Gastroesophageal sphincter (tissue), 4 donors: ENCODE measurements around the gene TRIP11. TPM values are rescaled to one million over a fixed set of nuclear protein-coding genes. Genes with fewer than 3 reads are reported as not detected.

Experiments used
- ATAC-seq: fragments of 150-250 bp; one replicate; pipeline ENCODE4 v1.9.1; 2016; ENCODE audit warnings: mild to moderate bottlenecking, moderate library complexity
- H3K27ac ChIP-seq, 4 donors: fragments of 200-600 bp; sonication (generic) in 3 of 4; 1 replicate in 3 of 4; 2 replicates in 1 of 4; pipeline ENCODE4 v1.5.1; 2016 to 2019
- H3K27me3 ChIP-seq: fragments of 200-600 bp; sonication (generic); one replicate; pipeline ENCODE4 v1.5.1; 2019
- H3K36me3 ChIP-seq, 2 donors: fragments of 200-600 bp; sonication (generic); one replicate each; pipeline ENCODE4 v1.5.1; 2019; ENCODE audit warnings: control low read depth in 1 of 2
- H3K4me1 ChIP-seq, 3 donors: fragments of 200-600 bp; sonication (generic); 1 replicate in 2 of 3; 2 replicates in 1 of 3; pipeline ENCODE4 v1.5.1; 2016 to 2019; ENCODE audit warnings: control low read depth in 2 of 3
- H3K4me3 ChIP-seq, 2 donors: fragments of 200-600 bp; sonication (generic); one replicate each; pipeline ENCODE4 v1.5.1; 2019; ENCODE audit warnings: mild to moderate bottlenecking in 1 of 2, moderate library complexity in 1 of 2
- H3K9me3 ChIP-seq, 3 donors: fragments of 200-600 bp; sonication (generic); one replicate each; pipeline ENCODE4 v1.5.1; 2017 to 2019; ENCODE audit warnings: control low read depth in 2 of 3
- EP300 ChIP-seq: sonication (generic); formaldehyde crosslinking; IDR thresholded peaks from one replicate; pipeline ENCODE4 v1.6.1; 2017; ENCODE audit warnings: antibody characterized with exemption, mild to moderate bottlenecking
- POLR2A ChIP-seq, 2 donors: fragments of 450-650 bp; IDR thresholded peaks; one replicate each; pipeline ENCODE4 v1.6.1; 2017; ENCODE audit warnings: antibody characterized with exemption in 2 of 2, mild to moderate bottlenecking in 2 of 2, moderate library complexity in 1 of 2
- POLR2AphosphoS5 ChIP-seq: sonication (generic); formaldehyde crosslinking; IDR thresholded peaks from one replicate; pipeline ENCODE4 v1.6.1; 2017; ENCODE audit warnings: antibody characterized with exemption
- WGBS, 2 donors: methylation state at CpG; one replicate each; pipeline ENCODE4 v1.1.5; 2018; ENCODE audit warnings: low coverage in 1 of 2; 5-methylcytosine and 5-hydroxymethylcytosine counted together
- total RNA-seq, 4 donors: library from RNA; depleted of rRNA; stranded (reverse); fragments of >200 nt; gene quantifications; one replicate each; pipeline ENCODE4 v1.1.0, GENCODE V29; 2016
- TF ChIP-seq, protein P1 (sequence below), 4 experiments: fragments of 200-600 bp in 2 of 4; fragments of 450-650 bp in 2 of 4; sonication (generic) in 1 of 4; IDR thresholded peaks; one replicate each; pipeline ENCODE4 v1.5.1; 2017 to 2019; ENCODE audit warnings: antibody characterized with exemption in 4 of 4, mild to moderate bottlenecking in 2 of 4, moderate library complexity in 2 of 4

Gene TRIP11
- total RNA-seq, 4 donors from 2014 or later, result 39.3 to 51.6 (median 41.8) TPM

DNA sequence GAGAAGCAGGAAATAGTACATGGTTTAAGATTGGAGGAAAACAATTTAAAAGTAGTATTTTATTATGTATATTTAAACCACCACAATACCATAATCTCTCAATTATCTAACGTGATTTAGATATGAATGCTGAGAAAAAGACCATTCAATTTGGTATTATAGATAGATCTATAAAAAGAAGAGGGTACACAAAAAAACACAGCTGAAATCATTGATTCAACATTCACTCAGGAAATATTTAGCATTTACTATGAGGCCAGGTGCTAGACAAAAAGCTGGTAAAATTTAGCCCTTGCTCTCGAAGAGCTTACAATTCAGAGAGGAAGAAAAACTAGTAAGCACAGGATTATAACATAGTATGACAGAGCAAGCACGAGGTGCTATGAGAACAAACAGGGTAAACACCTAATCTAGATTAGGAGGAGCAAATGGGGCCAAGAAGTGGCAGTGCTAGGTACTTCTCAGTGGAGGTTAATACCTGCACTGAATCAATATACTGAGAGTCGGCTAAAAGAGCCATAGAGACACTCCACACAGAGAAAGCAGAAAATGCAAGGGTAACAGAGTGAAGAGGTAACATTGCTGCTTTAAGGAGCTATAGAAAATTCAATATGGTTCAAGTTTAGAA is 27.6 kb downstream of the TRIP11 start:
- 68 to 82% methylated on average over 4 of the region's 4 CpGs for WGBS, 2 donors

DNA sequence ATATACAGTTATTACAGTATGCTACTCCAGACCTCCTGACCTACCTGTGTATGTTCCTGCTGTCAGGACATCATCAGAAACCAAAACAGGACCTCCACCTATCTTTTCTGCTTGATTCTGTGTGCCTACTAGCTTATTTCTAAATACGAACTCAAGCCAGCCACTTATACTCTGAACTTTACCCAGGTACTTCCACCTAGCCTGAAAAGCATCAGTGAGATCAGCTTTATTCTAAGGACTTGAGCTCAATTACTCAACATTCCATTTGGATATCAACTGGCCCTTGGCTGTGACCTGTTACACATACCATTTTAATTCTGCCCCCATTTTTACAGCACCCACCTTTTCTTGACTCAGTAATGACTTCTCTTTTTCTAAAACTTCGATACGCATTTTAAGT is 29.2 kb downstream of the TRIP11 start:
- H3K27ac ChIP-seq, result no peak overlapping the region
- no peaks in the 10 kb centered on the region for H3K4me1 ChIP-seq
- no peak for ATAC-seq
- TF ChIP-seq POLR2AphosphoS5, result no peak
- no peak for TF ChIP-seq EP300
- no peaks in the 10 kb centered on the region for H3K9me3 ChIP-seq
- H3K27me3 ChIP-seq, result no peaks in the 10 kb centered on the region
- 97 to 100% methylated on average over 2 to 3 of the region's 3 CpGs for WGBS, 2 donors
- H3K4me3 ChIP-seq, result no peak overlapping the region
- peaks cover 0 to 98% of the 10 kb centered on the region in 2 donors for H3K36me3 ChIP-seq

More for the DNA sequence above, 27.6 kb downstream of the TRIP11 start:
- no peaks in the 10 kb centered on the region for H3K9me3 ChIP-seq
- H3K27me3 ChIP-seq, result no peaks in the 10 kb centered on the region
- H3K4me1 ChIP-seq, result no peaks in the 10 kb centered on the region
- TF ChIP-seq EP300 (no peak), POLR2AphosphoS5 (no peak), POLR2A (IDR thresholded peaks at IDR 0.05) (no peak)
- TF ChIP-seq, protein P1, sequence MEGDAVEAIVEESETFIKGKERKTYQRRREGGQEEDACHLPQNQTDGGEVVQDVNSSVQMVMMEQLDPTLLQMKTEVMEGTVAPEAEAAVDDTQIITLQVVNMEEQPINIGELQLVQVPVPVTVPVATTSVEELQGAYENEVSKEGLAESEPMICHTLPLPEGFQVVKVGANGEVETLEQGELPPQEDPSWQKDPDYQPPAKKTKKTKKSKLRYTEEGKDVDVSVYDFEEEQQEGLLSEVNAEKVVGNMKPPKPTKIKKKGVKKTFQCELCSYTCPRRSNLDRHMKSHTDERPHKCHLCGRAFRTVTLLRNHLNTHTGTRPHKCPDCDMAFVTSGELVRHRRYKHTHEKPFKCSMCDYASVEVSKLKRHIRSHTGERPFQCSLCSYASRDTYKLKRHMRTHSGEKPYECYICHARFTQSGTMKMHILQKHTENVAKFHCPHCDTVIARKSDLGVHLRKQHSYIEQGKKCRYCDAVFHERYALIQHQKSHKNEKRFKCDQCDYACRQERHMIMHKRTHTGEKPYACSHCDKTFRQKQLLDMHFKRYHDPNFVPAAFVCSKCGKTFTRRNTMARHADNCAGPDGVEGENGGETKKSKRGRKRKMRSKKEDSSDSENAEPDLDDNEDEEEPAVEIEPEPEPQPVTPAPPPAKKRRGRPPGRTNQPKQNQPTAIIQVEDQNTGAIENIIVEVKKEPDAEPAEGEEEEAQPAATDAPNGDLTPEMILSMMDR (IDR thresholded peaks at IDR 0.05), result no peak
- ATAC-seq, result no peak
- H3K36me3 ChIP-seq, result peaks cover 0 to 98% of the 10 kb centered on the region in 2 donors
- no peak overlapping the region for H3K27ac ChIP-seq
- no peak overlapping the region for H3K4me3 ChIP-seq

DNA sequence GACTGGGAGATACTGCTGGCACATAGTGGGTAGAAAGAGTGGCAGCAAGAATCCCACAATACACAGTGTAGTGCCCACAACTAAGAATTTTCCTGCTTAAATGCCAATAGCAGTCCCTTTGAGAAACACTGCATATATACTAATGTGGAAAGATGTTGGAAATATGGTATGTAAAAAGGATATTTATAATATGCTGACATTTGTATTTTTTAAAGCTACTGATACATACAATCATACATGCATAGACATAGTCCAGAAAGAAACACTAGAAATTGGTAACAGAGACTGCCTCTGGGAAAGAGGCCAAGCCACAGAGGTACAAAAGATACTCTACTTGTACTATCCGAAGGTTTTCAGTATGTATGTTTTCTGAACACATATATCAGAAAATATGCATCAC is 30.3 kb downstream of the TRIP11 start:
- no peak overlapping the region for H3K27ac ChIP-seq
- WGBS, 2 donors, result 56 to 61% methylated on average over 1 of the region's 1 CpG
- H3K4me3 ChIP-seq, result no peak overlapping the region
- H3K9me3 ChIP-seq, result no peaks in the 10 kb centered on the region
- H3K27me3 ChIP-seq, result no peaks in the 10 kb centered on the region
- H3K4me1 ChIP-seq, result no peaks in the 10 kb centered on the region
- H3K36me3 ChIP-seq, result peaks cover 0 to 98% of the 10 kb centered on the region in 2 donors
- no peak for ATAC-seq
- TF ChIP-seq, protein P1 (IDR thresholded peaks at IDR 0.05), result no peak
- no peak for TF ChIP-seq POLR2A (IDR thresholded peaks at IDR 0.05)
- TF ChIP-seq EP300, result no peak
- no peak for TF ChIP-seq POLR2AphosphoS5

DNA sequence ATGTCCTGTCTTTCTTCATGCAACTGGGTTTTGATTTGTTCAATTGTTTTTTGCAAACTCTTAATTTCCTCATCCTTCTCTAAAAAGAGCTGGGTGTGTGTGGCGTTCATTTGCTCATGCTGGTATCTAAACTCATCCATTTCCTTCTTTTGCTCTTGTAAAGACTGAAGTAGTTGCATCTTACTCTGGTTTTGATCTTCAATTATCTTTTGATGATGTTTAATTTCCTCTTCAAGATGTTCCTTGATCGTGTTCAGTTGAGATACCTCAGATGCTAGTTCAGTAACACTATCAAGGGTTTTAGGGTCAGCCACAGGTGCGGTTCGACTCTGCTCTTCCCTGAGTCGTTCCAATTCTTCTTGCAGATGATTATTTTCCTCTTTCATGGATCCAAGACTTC is 34.8 kb downstream of the TRIP11 start:
- H3K27me3 ChIP-seq, result no peaks in the 10 kb centered on the region
- H3K4me3 ChIP-seq, result no peak overlapping the region
- 100% methylated on average over 2 to 4 of the region's 5 CpGs for WGBS, 2 donors
- TF ChIP-seq POLR2AphosphoS5, result no peak
- no peak for TF ChIP-seq EP300
- TF ChIP-seq, protein P1 (IDR thresholded peaks at IDR 0.05), result no peak
- TF ChIP-seq POLR2A (IDR thresholded peaks at IDR 0.05), result no peak
- no peaks in the 10 kb centered on the region for H3K9me3 ChIP-seq
- H3K27ac ChIP-seq, result no peak overlapping the region
- no peak for ATAC-seq
- peaks cover 0 to 63% of the 10 kb centered on the region in 2 donors for H3K36me3 ChIP-seq
- H3K4me1 ChIP-seq, result peaks cover 0 to 2% (median 0%) of the 10 kb centered on the region in 3 donors

DNA sequence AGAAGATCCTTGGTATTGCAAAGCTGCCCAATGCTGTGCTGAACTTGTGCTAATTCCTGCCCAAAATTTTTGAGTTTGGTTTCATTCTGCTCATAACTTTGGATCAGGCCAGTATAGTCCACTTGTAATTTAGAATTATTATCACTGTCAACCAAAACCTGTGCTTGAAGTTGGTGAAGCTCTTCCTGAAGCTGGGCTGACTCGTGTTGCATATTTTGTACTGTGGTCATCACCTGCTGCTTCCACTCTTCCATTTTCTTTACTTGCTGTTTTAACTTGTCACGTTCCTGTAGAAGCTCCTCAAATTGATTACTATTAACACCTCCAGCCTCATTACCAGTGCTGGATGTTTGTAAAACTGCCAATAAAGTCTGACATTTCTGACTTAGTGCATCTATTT is 35.8 kb downstream of the TRIP11 start:
- H3K4me3 ChIP-seq, result no peak overlapping the region
- 86 to 100% methylated on average over 1 to 2 of the region's 2 CpGs for WGBS, 2 donors
- H3K4me1 ChIP-seq, result peaks cover 0 to 11% (median 0%) of the 10 kb centered on the region in 3 donors
- peaks cover 0 to 53% of the 10 kb centered on the region in 2 donors for H3K36me3 ChIP-seq
- no peak for ATAC-seq
- no peak overlapping the region for H3K27ac ChIP-seq
- no peaks in the 10 kb centered on the region for H3K9me3 ChIP-seq
- TF ChIP-seq POLR2A (IDR thresholded peaks at IDR 0.05) (no peak), EP300 (no peak), POLR2AphosphoS5 (no peak)
- TF ChIP-seq, protein P1 (IDR thresholded peaks at IDR 0.05), result no peak
- H3K27me3 ChIP-seq, result no peaks in the 10 kb centered on the region
